Measurements from ENCODE around the gene CLCN7.
"Not testable (repeated sequence)": the region's sequence is repeated elsewhere in the genome, so short reads cannot be mapped to it uniquely, and the experiment has no call there.

The CLCN7 gene

GRCh38 chr16:1443980-1444729, 30.7 kb downstream of the CLCN7 start, which contains the start of gene CCDC154:
Gene CCDC154, minus strand, starts transcription at chr16:1444556. Its CDS starts 234 bp downstream, at chr16:1444322.
- DNase-seq = no peak

- DNase-seq = no peak
These were observed 31.3 kb downstream of the CLCN7 start for GRCh38 chr16:1443403-1443973.

GRCh38 chr16:1442697-1443096, 32.1 kb downstream of the CLCN7 start:
- no peak for DNase-seq

GRCh38 chr16:1441391-1441829, 33.4 kb downstream of the CLCN7 start:
- no peak for DNase-seq

GRCh38 chr16:1439699-1440074, 35.1 kb downstream of the CLCN7 start:
- not testable (repeated sequence) for DNase-seq

- DNase-seq = no peak
These were observed 35.6 kb downstream of the CLCN7 start for GRCh38 chr16:1439058-1439698.

- no peak for DNase-seq
These were observed 36.4 kb downstream of the CLCN7 start for GRCh38 chr16:1438229-1439057.

- DNase-seq = no peak
These were observed 37.2 kb downstream of the CLCN7 start for GRCh38 chr16:1437606-1438005.

- no peak for DNase-seq
These were observed 38.0 kb downstream of the CLCN7 start for GRCh38 chr16:1436731-1437355.

- no peak for DNase-seq
These were observed 38.7 kb downstream of the CLCN7 start for GRCh38 chr16:1435921-1436697.

GRCh38 chr16:1434644-1435592, 39.9 kb downstream of the CLCN7 start:
- DNase-seq = no peak

GRCh38 chr16:1433756-1434155, 41.1 kb downstream of the CLCN7 start:
- DNase-seq = no peak

- DNase-seq = no peak
These were observed 41.6 kb downstream of the CLCN7 start for GRCh38 chr16:1433263-1433560.

GRCh38 chr16:1432388-1433262, 42.2 kb downstream of the CLCN7 start:
- no peak for DNase-seq

- no peak for DNase-seq
These were observed 43.1 kb downstream of the CLCN7 start for GRCh38 chr16:1431497-1432270.

GRCh38 chr16:1430759-1431496, 43.9 kb downstream of the CLCN7 start, which contains the start of gene PERCC1:
Gene PERCC1, plus strand, starts transcription at chr16:1431078. Its CDS starts 1,516 bp downstream, at chr16:1432594.
- DNase-seq = no peak

GRCh38 chr16:1430214-1430758, 44.5 kb downstream of the CLCN7 start:
- DNase-seq = no peak

- DNase-seq = no peak
These were observed 45.2 kb downstream of the CLCN7 start for GRCh38 chr16:1429631-1430030.
